Activated CD8-positive, alpha-beta T cell treated with anti-CD3 and anti-CD28 coated beads, Interleukin-2, amount 10 ng/mL, durations not matched to agents 7 days and 5 days (primary cell): Measurements from ENCODE around the gene OR5B2. TPM values are rescaled to one million over a fixed set of nuclear protein-coding genes. Genes with fewer than 3 reads are reported as not detected.

Experiments
- ATAC-seq: fragments of 150-1000 bp; cut with Tn5 transposase; one replicate; pipeline ENCODE4 v1.10.0; 2021; ENCODE audit warnings: moderate library complexity
- CTCF ChIA-PET: fragments of 350-600 bp; sonication (Branson Sonifier 250); formaldehyde crosslinking; loops from one replicate; lab custom pipeline; 2021; ENCODE audit warnings: antibody characterized with exemption; lab: Charles Lee
- POLR2A ChIA-PET: fragments of 350-600 bp; sonication (Branson Sonifier 250); formaldehyde crosslinking; loops from one replicate; lab custom pipeline; 2021; ENCODE audit warnings: antibody characterized with exemption; lab: Charles Lee
- DNase-seq: peaks from one replicate; pipeline ENCODE4 v3.0.0-alpha.2; 2020
- H3K27ac Mint-ChIP-seq: one replicate; pipeline ENCODE4 v1.8.0; 2021; ENCODE audit warnings: mild to moderate bottlenecking, mixed read lengths
- H3K27me3 Mint-ChIP-seq: one replicate; pipeline ENCODE4 v1.8.0; 2021; ENCODE audit warnings: low read depth, mixed read lengths
- H3K36me3 Mint-ChIP-seq: one replicate; pipeline ENCODE4 v1.8.0; 2021; ENCODE audit warnings: low read depth, mixed read lengths
- H3K4me1 Mint-ChIP-seq: one replicate; pipeline ENCODE4 v1.8.0; 2021; ENCODE audit warnings: low read depth, mixed read lengths
- H3K4me3 Mint-ChIP-seq: one replicate; pipeline ENCODE4 v1.8.0; 2021; ENCODE audit warnings: mild to moderate bottlenecking, mixed read lengths
- H3K9me3 Mint-ChIP-seq: one replicate; pipeline ENCODE4 v1.8.0; 2022; ENCODE audit warnings: mixed read lengths; ENCODE audit not compliant: insufficient read depth
- total RNA-seq, 2 experiments: library from RNA; stranded (reverse); gene quantifications; one replicate each; pipeline ENCODE4 v1.2.3, GENCODE V29; 2021

Gene OR5B2
- not detected for total RNA-seq

GRCh38 chr11:58428021-58428420, at the start of gene OR5B2:
Gene OR5B2, minus strand, starts transcription at chr11:58428121. Its CDS starts 4,860 bp downstream, at chr11:58423261.
- Mint-ChIP-seq H3K27me3 (peaks cover 4% of the 10 kb centered on the region), H3K9me3 (no peaks in the 10 kb centered on the region), H3K4me3 (no peak within 1 kb of the TSS), H3K27ac (no peak within 1 kb of the TSS), H3K4me1 (no peaks in the 10 kb centered on the region), H3K36me3 (no peaks in the 10 kb centered on the region)
- CTCF ChIA-PET, result no interaction called here
- ATAC-seq, result no peak
- POLR2A ChIA-PET, result no interaction called here
- DNase-seq, result no peak

- POLR2A ChIA-PET, result no interaction called here
- Mint-ChIP-seq H3K4me3 (no peak overlapping the region), H3K27ac (no peak overlapping the region), H3K36me3 (no peaks in the 10 kb centered on the region), H3K4me1 (no peaks in the 10 kb centered on the region), H3K27me3 (peaks cover 4% of the 10 kb centered on the region), H3K9me3 (peaks cover 28% of the 10 kb centered on the region)
- no peak for DNase-seq
- ATAC-seq, result no peak
- CTCF ChIA-PET, result no interaction called here
Observed at GRCh38 chr11:58471892-58472291, 44.0 kb upstream of the OR5B2 start.

GRCh38 chr11:58466293-58466692, 38.4 kb upstream of the OR5B2 start:
- H3K27me3 Mint-ChIP-seq, result no peaks in the 10 kb centered on the region
- H3K36me3 Mint-ChIP-seq, result no peaks in the 10 kb centered on the region
- no peak overlapping the region for H3K4me3 Mint-ChIP-seq
- H3K4me1 Mint-ChIP-seq, result no peaks in the 10 kb centered on the region
- ChIA-PET POLR2A (no interaction called here), CTCF (no interaction called here)
- H3K9me3 Mint-ChIP-seq, result peaks cover 8% of the 10 kb centered on the region
- ATAC-seq (no peak), DNase-seq (no peak)
- no peak overlapping the region for H3K27ac Mint-ChIP-seq

GRCh38 chr11:58465690-58466089, 37.8 kb upstream of the OR5B2 start:
- Mint-ChIP-seq H3K4me3 (no peak overlapping the region), H3K36me3 (no peaks in the 10 kb centered on the region), H3K27me3 (no peaks in the 10 kb centered on the region), H3K4me1 (no peaks in the 10 kb centered on the region), H3K9me3 (peaks cover 6% of the 10 kb centered on the region), H3K27ac (no peak overlapping the region)
- ATAC-seq (no peak), DNase-seq (no peak)
- CTCF ChIA-PET, result no interaction called here
- POLR2A ChIA-PET, result no interaction called here

- ChIA-PET POLR2A (no interaction called here), CTCF (no interaction called here)
- H3K27ac Mint-ChIP-seq, result no peak overlapping the region
- H3K9me3 Mint-ChIP-seq, result no peaks in the 10 kb centered on the region
- peak; percentile 27 for DNase-seq
- H3K27me3 Mint-ChIP-seq, result peaks cover 8% of the 10 kb centered on the region
- no peaks in the 10 kb centered on the region for H3K36me3 Mint-ChIP-seq
- H3K4me1 Mint-ChIP-seq, result peaks cover 9% of the 10 kb centered on the region
- no peak for ATAC-seq
- H3K4me3 Mint-ChIP-seq, result no peak overlapping the region
Observed at GRCh38 chr11:58451585-58451984, 23.7 kb upstream of the OR5B2 start.

GRCh38 chr11:58446294-58446693, 18.4 kb upstream of the OR5B2 start:
- no peak for ATAC-seq
- Mint-ChIP-seq H3K4me3 (no peak overlapping the region), H3K4me1 (peaks cover 4% of the 10 kb centered on the region), H3K27ac (no peak overlapping the region), H3K9me3 (no peaks in the 10 kb centered on the region), H3K36me3 (no peaks in the 10 kb centered on the region), H3K27me3 (peaks cover 8% of the 10 kb centered on the region)
- ChIA-PET POLR2A (no interaction called here), CTCF (no interaction called here)
- no peak for DNase-seq

- H3K4me3 Mint-ChIP-seq, result no peak overlapping the region
- ChIA-PET CTCF (no interaction called here), POLR2A (no interaction called here)
- no peaks in the 10 kb centered on the region for H3K36me3 Mint-ChIP-seq
- DNase-seq (no peak), ATAC-seq (no peak)
- H3K4me1 Mint-ChIP-seq, result no peaks in the 10 kb centered on the region
- peaks cover 8% of the 10 kb centered on the region for H3K27me3 Mint-ChIP-seq
- H3K27ac Mint-ChIP-seq, result no peak overlapping the region
- no peaks in the 10 kb centered on the region for H3K9me3 Mint-ChIP-seq
Observed at GRCh38 chr11:58444300-58444699, 16.4 kb upstream of the OR5B2 start.

- Mint-ChIP-seq H3K27ac (no peak within 1 kb of the TSS), H3K36me3 (no peaks in the 10 kb centered on the region), H3K4me1 (no peaks in the 10 kb centered on the region), H3K27me3 (peaks cover 3% of the 10 kb centered on the region), H3K9me3 (no peaks in the 10 kb centered on the region), H3K4me3 (no peak within 1 kb of the TSS)
- no peak for DNase-seq
- no peak for ATAC-seq
- POLR2A ChIA-PET, result no interaction called here
- CTCF ChIA-PET, result no interaction called here
Observed at GRCh38 chr11:58442136-58442535, 14.2 kb upstream of the OR5B2 start, which contains the start of gene OR5B12. Gene OR5B12, minus strand, starts transcription at chr11:58442236. Its CDS starts 2,085 bp downstream, at chr11:58440151.

GRCh38 chr11:58438486-58438885, 10.6 kb upstream of the OR5B2 start:
- no peaks in the 10 kb centered on the region for H3K9me3 Mint-ChIP-seq
- ChIA-PET POLR2A (interaction anchor here (0.6 kb wide), 1 partner anchor 326 kb away, joined by 3 read pairs; no protein-coding TSS in a partner anchor), CTCF (no interaction called here)
- no peaks in the 10 kb centered on the region for H3K4me1 Mint-ChIP-seq
- DNase-seq (no peak), ATAC-seq (no peak)
- H3K27me3 Mint-ChIP-seq, result no peaks in the 10 kb centered on the region
- no peak overlapping the region for H3K4me3 Mint-ChIP-seq
- H3K36me3 Mint-ChIP-seq, result no peaks in the 10 kb centered on the region
- H3K27ac Mint-ChIP-seq, result no peak overlapping the region

- Mint-ChIP-seq H3K27me3 (peaks cover under 1% of the 10 kb centered on the region), H3K36me3 (no peaks in the 10 kb centered on the region), H3K4me3 (no peak overlapping the region), H3K9me3 (no peaks in the 10 kb centered on the region), H3K27ac (no peak overlapping the region), H3K4me1 (no peaks in the 10 kb centered on the region)
- no peak for DNase-seq
- ChIA-PET POLR2A (no interaction called here), CTCF (no interaction called here)
- ATAC-seq, result no peak
Observed at GRCh38 chr11:58434217-58434616, 6.3 kb upstream of the OR5B2 start.

- ChIA-PET CTCF (no interaction called here), POLR2A (no interaction called here)
- Mint-ChIP-seq H3K36me3 (no peaks in the 10 kb centered on the region), H3K9me3 (no peaks in the 10 kb centered on the region), H3K4me3 (no peak overlapping the region), H3K27me3 (peaks cover 4% of the 10 kb centered on the region), H3K27ac (no peak overlapping the region), H3K4me1 (no peaks in the 10 kb centered on the region)
- ATAC-seq, result no peak
- DNase-seq, result no peak
Observed at GRCh38 chr11:58433638-58434203, 5.8 kb upstream of the OR5B2 start.

- Mint-ChIP-seq H3K9me3 (no peaks in the 10 kb centered on the region), H3K4me1 (no peaks in the 10 kb centered on the region), H3K27ac (no peak overlapping the region), H3K27me3 (peaks cover 4% of the 10 kb centered on the region), H3K4me3 (no peak overlapping the region), H3K36me3 (no peaks in the 10 kb centered on the region)
- DNase-seq (no peak), ATAC-seq (no peak)
- ChIA-PET POLR2A (no interaction called here), CTCF (no interaction called here)
Observed at GRCh38 chr11:58429273-58429672, 1.4 kb upstream of the OR5B2 start.

- ChIA-PET CTCF (no interaction called here), POLR2A (no interaction called here)
- H3K27ac Mint-ChIP-seq, result no peak within 1 kb of the TSS
- peaks cover 7% of the 10 kb centered on the region for H3K9me3 Mint-ChIP-seq
- ATAC-seq (no peak), DNase-seq (no peak)
- no peaks in the 10 kb centered on the region for H3K27me3 Mint-ChIP-seq
- no peaks in the 10 kb centered on the region for H3K36me3 Mint-ChIP-seq
- H3K4me1 Mint-ChIP-seq, result no peaks in the 10 kb centered on the region
- no peak within 1 kb of the TSS for H3K4me3 Mint-ChIP-seq
Observed at GRCh38 chr11:58406774-58407173, 21.1 kb downstream of the OR5B2 start, which contains the start of gene OR5B3. Gene OR5B3, minus strand, starts transcription at chr11:58406874. Its CDS starts 3,465 bp downstream, at chr11:58403409.
